Activated CD8-positive, alpha-beta T cell treated with anti-CD3 and anti-CD28 coated beads for 36 hours (primary cell): ENCODE results near the gene RHBDF2. TPM values are rescaled to one million over a fixed set of nuclear protein-coding genes. Genes with fewer than 3 reads are reported as not detected.
A peak's percentile ranks its signal among the peaks of the same experiment; 100 is the strongest.

Source experiments
- ATAC-seq: fragments of 200-7000 bp; cut with Tn5 transposase; one replicate; pipeline ENCODE4 v1.10.0; 2021; ENCODE audit warnings: mild to moderate bottlenecking, moderate library complexity
- CTCF ChIA-PET: fragments of 350-600 bp; sonication (Branson Sonifier 250); formaldehyde crosslinking; loops from one replicate; lab custom pipeline; 2021; ENCODE audit warnings: antibody characterized with exemption; lab: Charles Lee
- POLR2A ChIA-PET: fragments of 350-600 bp; sonication (Branson Sonifier 250); formaldehyde crosslinking; loops from one replicate; lab custom pipeline; 2021; ENCODE audit warnings: antibody characterized with exemption; lab: Charles Lee
- DNase-seq: peaks from one replicate; pipeline ENCODE4 v3.0.0-alpha.2; 2020
- H3K27ac Mint-ChIP-seq: one replicate; pipeline ENCODE4 v1.8.0; 2021; ENCODE audit warnings: mild to moderate bottlenecking, mixed read lengths
- H3K27me3 Mint-ChIP-seq: one replicate; pipeline ENCODE4 v1.8.0; 2021; ENCODE audit warnings: mixed read lengths
- H3K36me3 Mint-ChIP-seq: one replicate; pipeline ENCODE4 v1.8.0; 2021; ENCODE audit warnings: low read depth, mixed read lengths
- H3K4me1 Mint-ChIP-seq: one replicate; pipeline ENCODE4 v1.8.0; 2021; ENCODE audit warnings: low read depth, mixed read lengths
- H3K4me3 Mint-ChIP-seq: one replicate; pipeline ENCODE4 v1.8.0; 2021; ENCODE audit warnings: mild to moderate bottlenecking, moderate library complexity, mixed read lengths
- H3K9me3 Mint-ChIP-seq: one replicate; pipeline ENCODE4 v1.8.0; 2021; ENCODE audit warnings: mixed read lengths
- CTCF ChIP-seq: fragments of 200-600 bp; IDR thresholded peaks from one replicate; pipeline ENCODE4 v1.8.0; 2022; ENCODE audit warnings: antibody characterized with exemption, mild to moderate bottlenecking
- intact Hi-C: fragments of 100-400 bp; cut with micrococcal nuclease; formaldehyde crosslinking; loops from one replicate; pipeline ENCODE4 v1.10.0; 2022
- total RNA-seq, 2 experiments: library from RNA; stranded (reverse); gene quantifications; one replicate each; pipeline ENCODE4 v1.2.3, GENCODE V29; 2021

The RHBDF2 gene
- total RNA-seq, 2 experiments from 2014 or later: 19.9 to 20.4 TPM

GRCh38 chr17:76538941-76539570 is 37.8 kb upstream of the RHBDF2 start:
- H3K4me1 Mint-ChIP-seq: peaks cover 8% of the 10 kb centered on the region
- H3K27me3 Mint-ChIP-seq: peaks cover 24% of the 10 kb centered on the region
- intact Hi-C loops: no loop called here
- H3K9me3 Mint-ChIP-seq: no peaks in the 10 kb centered on the region
- no peak for TF ChIP-seq CTCF
- ATAC-seq: no peak
- DNase-seq: no peak
- H3K4me3 Mint-ChIP-seq: no peak overlapping the region
- no peaks in the 10 kb centered on the region for H3K36me3 Mint-ChIP-seq
- H3K27ac Mint-ChIP-seq: no peak overlapping the region
- POLR2A ChIA-PET: interaction anchor here (0.8 to 1.2 kb wide), 2 partner anchors 25 to 28 kb away, joined by 3 read pairs; no protein-coding TSS in a partner anchor
- CTCF ChIA-PET: interaction anchor here (1.0 to 3.7 kb wide), 4 partner anchors 16 to 85 kb away, joined by 3 to 19 read pairs (median 6); no protein-coding TSS in a partner anchor

GRCh38 chr17:76538281-76538931 is 37.2 kb upstream of the RHBDF2 start:
- Mint-ChIP-seq H3K36me3 (no peaks in the 10 kb centered on the region), H3K9me3 (no peaks in the 10 kb centered on the region), H3K4me1 (peaks cover 8% of the 10 kb centered on the region), H3K4me3 (no peak overlapping the region), H3K27me3 (peaks cover 24% of the 10 kb centered on the region), H3K27ac (no peak overlapping the region)
- intact Hi-C loops: no loop called here
- ATAC-seq (no peak), DNase-seq (no peak)
- CTCF ChIA-PET: interaction anchor here (1.0 to 3.7 kb wide), 3 partner anchors 15 to 48 kb away, joined by 3 to 19 read pairs (median 4); no protein-coding TSS in a partner anchor
- POLR2A ChIA-PET: interaction anchor here (0.8 to 1.2 kb wide), 2 partner anchors 26 to 29 kb away, joined by 3 read pairs; no protein-coding TSS in a partner anchor
- no peak for TF ChIP-seq CTCF

- no peak for TF ChIP-seq CTCF
- ATAC-seq: peak; percentile 40
- no peak for DNase-seq
- Mint-ChIP-seq H3K4me1 (peaks cover 8% of the 10 kb centered on the region), H3K9me3 (no peaks in the 10 kb centered on the region), H3K27ac (no peak within 1 kb of the TSS), H3K36me3 (no peaks in the 10 kb centered on the region), H3K27me3 (peaks cover 24% of the 10 kb centered on the region), H3K4me3 (no peak within 1 kb of the TSS)
- intact Hi-C loops: no loop called here
- CTCF ChIA-PET: interaction anchor here (1.0 to 3.7 kb wide), 3 partner anchors 14 to 49 kb away, joined by 3 to 19 read pairs (median 4); no protein-coding TSS in a partner anchor
- POLR2A ChIA-PET: no interaction called here
Measured at GRCh38 chr17:76537578-76538280, 36.5 kb upstream of the RHBDF2 start, which contains the start of gene CYGB. Gene CYGB (minus strand): TSS chr17:76537709. CDS start chr17:76537542, 167 bp downstream.

GRCh38 chr17:76537288-76537577 is 36.0 kb upstream of the RHBDF2 start:
- POLR2A ChIA-PET: no interaction called here
- no peak for TF ChIP-seq CTCF
- Mint-ChIP-seq H3K36me3 (no peaks in the 10 kb centered on the region), H3K27me3 (peaks cover 22% of the 10 kb centered on the region), H3K4me1 (peaks cover 8% of the 10 kb centered on the region), H3K4me3 (no peak overlapping the region), H3K9me3 (no peaks in the 10 kb centered on the region), H3K27ac (no peak overlapping the region)
- CTCF ChIA-PET: interaction anchor here (1.3 to 1.9 kb wide), 2 partner anchors 9 to 14 kb away, joined by 4 to 14 read pairs; no protein-coding TSS in a partner anchor
- DNase-seq: no peak
- ATAC-seq: peak; percentile 28
- intact Hi-C loops: no loop called here
